ENCODE data around the gene CEMIP.

DNA sequence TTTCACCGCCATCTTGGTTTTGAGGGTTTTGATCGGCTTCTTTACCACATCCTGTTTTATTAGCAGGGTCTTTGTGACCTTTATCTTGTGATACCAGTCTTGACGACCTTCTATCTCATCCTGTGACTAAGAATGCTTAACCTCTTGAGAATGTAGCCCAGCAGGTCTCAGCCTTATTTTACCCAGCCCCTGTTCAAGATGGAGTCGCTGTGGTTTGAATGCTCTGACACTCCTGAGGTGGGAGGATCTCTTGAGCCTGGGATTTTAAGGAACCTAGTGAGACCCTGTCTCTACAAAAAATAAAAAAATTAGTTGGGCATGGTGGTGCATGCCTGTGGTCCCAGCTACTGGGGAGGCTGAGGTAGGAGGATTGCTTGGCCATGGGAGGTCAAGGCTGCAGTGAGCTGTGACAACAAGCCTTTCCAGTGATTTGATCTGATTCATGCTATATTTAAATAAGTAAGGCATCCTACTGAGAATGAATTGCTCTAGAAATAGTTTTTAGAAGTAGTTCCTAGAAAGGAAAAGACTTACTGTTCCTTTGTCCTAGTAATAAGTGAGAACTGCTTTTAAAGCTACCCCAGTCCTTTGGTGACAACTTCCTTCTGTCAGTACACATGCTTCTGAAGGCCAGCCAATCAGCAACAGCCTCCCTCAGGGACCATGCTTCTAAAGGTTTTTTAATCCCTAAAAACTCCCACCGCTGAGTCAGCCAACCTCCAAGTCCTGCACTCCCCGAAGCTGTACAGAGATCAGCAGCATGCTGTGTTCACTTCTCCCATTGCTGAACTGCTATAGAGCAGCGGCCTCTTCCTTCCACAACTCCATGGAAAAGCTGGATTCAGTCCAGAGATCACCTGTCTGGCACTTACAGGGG lies 9.1 kb upstream of the CEMIP start:
- TF ChIP-seq CTCF (IDR thresholded peaks at IDR 0.05) (no peak), POLR2A (IDR thresholded peaks at IDR 0.05) (no peak)
